IPS-18a (cell line): ENCODE measurements around the gene FOXC2.

Experiments
- H3K27ac ChIP-seq: one replicate; pipeline ENCODE4 v1.5.1; 2013; ENCODE audit warnings: low read length
- H3K27me3 ChIP-seq: one replicate; pipeline ENCODE4 v1.6.1; 2013; ENCODE audit warnings: mild to moderate bottlenecking, low read length; ENCODE audit not compliant: control insufficient read depth, insufficient read depth
- H3K36me3 ChIP-seq: one replicate; pipeline ENCODE4 v1.6.1; 2013; ENCODE audit warnings: low read depth, low read length; ENCODE audit not compliant: control insufficient read depth
- H3K4me1 ChIP-seq: one replicate; pipeline ENCODE4 v1.6.1; 2013; ENCODE audit warnings: low read depth, low read length; ENCODE audit not compliant: control insufficient read depth
- H3K4me3 ChIP-seq: one replicate; pipeline ENCODE4 v1.5.1; 2013; ENCODE audit warnings: low read length
- H3K9ac ChIP-seq: one replicate; pipeline ENCODE4 v1.6.1; 2013; ENCODE audit warnings: mild to moderate bottlenecking, low read length, moderate library complexity
- H3K9me3 ChIP-seq: one replicate; pipeline ENCODE4 v1.6.1; 2013; ENCODE audit warnings: low read depth, low read length; ENCODE audit not compliant: control insufficient read depth

Gene FOXC2

GRCh38 chr16:86549076-86549892, 17.3 kb upstream of the FOXC2 start:
- Histone ChIP-seq H3K9ac (no peak overlapping the region), H3K9me3 (no peaks in the 10 kb centered on the region), H3K4me3 (no peak overlapping the region), H3K36me3 (peaks cover 4% of the 10 kb centered on the region), H3K27ac (no peak overlapping the region), H3K4me1 (peaks cover 3% of the 10 kb centered on the region), H3K27me3 (no peaks in the 10 kb centered on the region)

- no peak overlapping the region for H3K9ac ChIP-seq
- H3K4me1 ChIP-seq: peaks cover 3% of the 10 kb centered on the region
- no peaks in the 10 kb centered on the region for H3K9me3 ChIP-seq
- H3K27me3 ChIP-seq: no peaks in the 10 kb centered on the region
- H3K27ac ChIP-seq: no peak overlapping the region
- peaks cover 4% of the 10 kb centered on the region for H3K36me3 ChIP-seq
- H3K4me3 ChIP-seq: no peak overlapping the region
These were observed 16.8 kb upstream of the FOXC2 start for GRCh38 chr16:86549893-86550190.

GRCh38 chr16:86550281-86550680, 16.3 kb upstream of the FOXC2 start:
- Histone ChIP-seq H3K27ac (no peak overlapping the region), H3K9ac (no peak overlapping the region), H3K4me3 (no peak overlapping the region), H3K36me3 (peaks cover 4% of the 10 kb centered on the region), H3K27me3 (no peaks in the 10 kb centered on the region), H3K4me1 (peaks cover 3% of the 10 kb centered on the region), H3K9me3 (no peaks in the 10 kb centered on the region)

GRCh38 chr16:86553356-86553755, 13.3 kb upstream of the FOXC2 start:
- Histone ChIP-seq H3K4me3 (no peak overlapping the region), H3K27ac (no peak overlapping the region), H3K9me3 (no peaks in the 10 kb centered on the region), H3K9ac (no peak overlapping the region), H3K36me3 (peaks cover 4% of the 10 kb centered on the region), H3K27me3 (no peaks in the 10 kb centered on the region), H3K4me1 (peaks cover 3% of the 10 kb centered on the region)

- Histone ChIP-seq H3K27ac (peak overlapping the region; percentile 54), H3K9me3 (no peaks in the 10 kb centered on the region), H3K4me3 (peak overlapping the region; percentile 76), H3K9ac (peak overlapping the region; percentile 90), H3K4me1 (peaks cover 3% of the 10 kb centered on the region), H3K36me3 (peaks cover 4% of the 10 kb centered on the region), H3K27me3 (no peaks in the 10 kb centered on the region)
These were observed 12.1 kb upstream of the FOXC2 start for GRCh38 chr16:86554599-86554916.

- Histone ChIP-seq H3K4me3 (peak within 1 kb of the TSS; percentile 76), H3K27me3 (no peaks in the 10 kb centered on the region), H3K9me3 (no peaks in the 10 kb centered on the region), H3K4me1 (peaks cover 3% of the 10 kb centered on the region), H3K27ac (peak within 1 kb of the TSS; percentile 69), H3K9ac (peak within 1 kb of the TSS; percentile 90), H3K36me3 (peaks cover 4% of the 10 kb centered on the region)
These were observed 11.5 kb upstream of the FOXC2 start, which contains the start of gene MTHFSD for GRCh38 chr16:86554917-86555703. Gene MTHFSD (minus strand): TSS chr16:86555235. CDS start chr16:86555184, 51 bp downstream.

GRCh38 chr16:86555704-86556075, 10.9 kb upstream of the FOXC2 start:
- Histone ChIP-seq H3K9ac (peak overlapping the region; percentile 90), H3K27me3 (no peaks in the 10 kb centered on the region), H3K4me3 (peak overlapping the region; percentile 76), H3K36me3 (peaks cover 4% of the 10 kb centered on the region), H3K27ac (no peak overlapping the region), H3K4me1 (peaks cover 3% of the 10 kb centered on the region), H3K9me3 (no peaks in the 10 kb centered on the region)

- H3K27ac ChIP-seq: no peak overlapping the region
- no peaks in the 10 kb centered on the region for H3K27me3 ChIP-seq
- peaks cover 3% of the 10 kb centered on the region for H3K36me3 ChIP-seq
- no peaks in the 10 kb centered on the region for H3K9me3 ChIP-seq
- no peak overlapping the region for H3K9ac ChIP-seq
- H3K4me1 ChIP-seq: peaks cover 3% of the 10 kb centered on the region
- no peak overlapping the region for H3K4me3 ChIP-seq
These were observed 10.1 kb upstream of the FOXC2 start for GRCh38 chr16:86556576-86556975.

GRCh38 chr16:86557587-86557986, 9.0 kb upstream of the FOXC2 start:
- Histone ChIP-seq H3K9ac (no peak overlapping the region), H3K4me1 (peaks cover 3% of the 10 kb centered on the region), H3K4me3 (no peak overlapping the region), H3K27me3 (peaks cover 3% of the 10 kb centered on the region), H3K27ac (no peak overlapping the region), H3K9me3 (no peaks in the 10 kb centered on the region), H3K36me3 (no peaks in the 10 kb centered on the region)

- Histone ChIP-seq H3K4me1 (peaks cover 3% of the 10 kb centered on the region), H3K36me3 (no peaks in the 10 kb centered on the region), H3K27me3 (peaks cover 13% of the 10 kb centered on the region), H3K9ac (no peak overlapping the region), H3K9me3 (no peaks in the 10 kb centered on the region), H3K27ac (no peak overlapping the region), H3K4me3 (no peak overlapping the region)
These were observed 8.1 kb upstream of the FOXC2 start for GRCh38 chr16:86558355-86559193.

- peaks cover 3% of the 10 kb centered on the region for H3K4me1 ChIP-seq
- H3K4me3 ChIP-seq: no peak overlapping the region
- no peak overlapping the region for H3K9ac ChIP-seq
- H3K36me3 ChIP-seq: no peaks in the 10 kb centered on the region
- H3K27ac ChIP-seq: no peak overlapping the region
- H3K9me3 ChIP-seq: no peaks in the 10 kb centered on the region
- H3K27me3 ChIP-seq: peaks cover 25% of the 10 kb centered on the region
These were observed 6.8 kb upstream of the FOXC2 start for GRCh38 chr16:86559802-86560305.
